DOHH2 (cell line): Measurements from ENCODE around the gene LIF.

ENCODE experiments used
- H3F3A ChIP-seq: fragments of 200-600 bp; sonication (generic), shearing (Covaris generic); 2 replicates; pipeline ENCODE4 v1.6.0; 2016; ENCODE audit warnings: antibody characterized with exemption, mild to moderate bottlenecking; ENCODE audit not compliant: control insufficient read depth, insufficient read depth
- H3K27ac ChIP-seq: fragments of 200-600 bp; sonication (generic); 2 replicates; pipeline ENCODE4 v1.5.1; 2014; ENCODE audit warnings: low read depth, mild to moderate bottlenecking, low read length, moderate library complexity
- H3K27me3 ChIP-seq: fragments of 200-600 bp; sonication (generic); 2 replicates; pipeline ENCODE4 v1.6.1; 2014; ENCODE audit warnings: mild to moderate bottlenecking, low read length, mixed read lengths; ENCODE audit not compliant: control insufficient read depth
- H3K36me3 ChIP-seq: fragments of 200-600 bp; sonication (generic); 2 replicates; pipeline ENCODE4 v1.6.1; 2014; ENCODE audit warnings: mild to moderate bottlenecking, low read length, moderate library complexity, mixed read lengths; ENCODE audit not compliant: control insufficient read depth
- H3K4me1 ChIP-seq: fragments of 200-600 bp; sonication (generic); 2 replicates; pipeline ENCODE4 v1.6.1; 2014; ENCODE audit warnings: mild to moderate bottlenecking, low read length, mixed read lengths; ENCODE audit not compliant: control insufficient read depth
- H3K4me2 ChIP-seq: fragments of 200-600 bp; sonication (generic); 2 replicates; pipeline ENCODE4 v1.6.0; 2014; ENCODE audit warnings: mild to moderate bottlenecking, low read length, moderate library complexity
- H3K4me3 ChIP-seq: fragments of 200-600 bp; sonication (generic); 2 replicates; pipeline ENCODE4 v1.5.1; 2014; ENCODE audit warnings: mild to moderate bottlenecking, low read length, mixed read lengths
- H3K79me2 ChIP-seq: fragments of 200-600 bp; sonication (generic); 2 replicates; pipeline ENCODE4 v1.6.1; 2014; ENCODE audit warnings: mild to moderate bottlenecking, low read length, mixed read lengths; ENCODE audit not compliant: control insufficient read depth
- H3K9me2 ChIP-seq: fragments of 200-600 bp; sonication (generic); replicated peaks from 2 replicates; pipeline ENCODE4 v1.6.1; 2014; ENCODE audit warnings: mild to moderate bottlenecking, low read length, mixed read lengths; ENCODE audit not compliant: control insufficient read depth
- H3K9me3 ChIP-seq: fragments of 200-600 bp; sonication (generic); 2 replicates; pipeline ENCODE4 v1.6.1; 2014; ENCODE audit warnings: antibody characterized with exemption, low read length, mixed read lengths; ENCODE audit not compliant: control insufficient read depth, insufficient read depth
- H4K20me1 ChIP-seq: fragments of 200-600 bp; sonication (generic); 2 replicates; pipeline ENCODE4 v1.6.0; 2014; ENCODE audit warnings: low read depth, mild to moderate bottlenecking, antibody characterized with exemption, low read length, moderate library complexity; ENCODE audit not compliant: control insufficient read depth, insufficient read depth
- CTCF ChIP-seq: fragments of 200-600 bp; sonication (generic); IDR thresholded peaks from one replicate; pipeline ENCODE4 v1.5.1; 2014; ENCODE audit warnings: antibody characterized with exemption, mild to moderate bottlenecking, low read depth, low read length; ENCODE audit not compliant: poor library complexity, severe bottlenecking
- EZH2phosphoT487 ChIP-seq: fragments of 200-600 bp; sonication (generic); IDR thresholded peaks from 2 replicates; pipeline ENCODE4 v1.6.1; 2017; ENCODE audit warnings: borderline replicate concordance, mild to moderate bottlenecking, antibody characterized with exemption, low read length, moderate library complexity, mixed read lengths

The LIF gene

GRCh38 chr22:30274437-30274812 is 27.9 kb upstream of the LIF start:
- H3K4me1 ChIP-seq: no peaks in the 10 kb centered on the region
- H3K79me2 ChIP-seq: no peaks in the 10 kb centered on the region
- no peaks in the 10 kb centered on the region for H4K20me1 ChIP-seq
- no peaks in the 10 kb centered on the region for H3K9me3 ChIP-seq
- no peaks in the 10 kb centered on the region for H3K36me3 ChIP-seq
- H3F3A ChIP-seq: no peaks in the 10 kb centered on the region
- TF ChIP-seq EZH2phosphoT487 (no peak), CTCF (no peak)
- no peak overlapping the region for H3K27ac ChIP-seq
- H3K9me2 ChIP-seq: no peaks in the 10 kb centered on the region
- peaks cover 17% of the 10 kb centered on the region for H3K27me3 ChIP-seq
- no peak overlapping the region for H3K4me3 ChIP-seq
- H3K4me2 ChIP-seq: no peak overlapping the region

GRCh38 chr22:30273711-30274436 is 27.3 kb upstream of the LIF start:
- Histone ChIP-seq H4K20me1 (no peaks in the 10 kb centered on the region), H3K4me3 (no peak overlapping the region), H3K9me3 (no peaks in the 10 kb centered on the region), H3K79me2 (no peaks in the 10 kb centered on the region), H3K27me3 (peaks cover 17% of the 10 kb centered on the region), H3K4me2 (no peak overlapping the region), H3K27ac (no peak overlapping the region), H3K9me2 (no peaks in the 10 kb centered on the region), H3F3A (no peaks in the 10 kb centered on the region), H3K36me3 (no peaks in the 10 kb centered on the region), H3K4me1 (no peaks in the 10 kb centered on the region)
- TF ChIP-seq CTCF: no peak
- no peak for TF ChIP-seq EZH2phosphoT487

- H3K9me3 ChIP-seq: no peaks in the 10 kb centered on the region
- TF ChIP-seq EZH2phosphoT487: no peak
- no peak for TF ChIP-seq CTCF
- no peaks in the 10 kb centered on the region for H4K20me1 ChIP-seq
- H3K9me2 ChIP-seq: no peaks in the 10 kb centered on the region
- no peaks in the 10 kb centered on the region for H3K4me1 ChIP-seq
- no peaks in the 10 kb centered on the region for H3K36me3 ChIP-seq
- no peak overlapping the region for H3K4me2 ChIP-seq
- H3K4me3 ChIP-seq: no peak overlapping the region
- H3F3A ChIP-seq: no peaks in the 10 kb centered on the region
- no peak overlapping the region for H3K27ac ChIP-seq
- no peaks in the 10 kb centered on the region for H3K79me2 ChIP-seq
- peaks cover 17% of the 10 kb centered on the region for H3K27me3 ChIP-seq
Observed at GRCh38 chr22:30272781-30273601, 26.4 kb upstream of the LIF start.
